Keratinocyte (primary cell): ENCODE data around the gene CCDC70. TPM values are rescaled to one million over a fixed set of nuclear protein-coding genes. Genes with fewer than 3 reads are reported as not detected.

Source experiments
- DNase-seq: peaks from one replicate; pipeline ENCODE4 v3.0.0-alpha.2; 2011; ENCODE audit warnings: low read depth, missing footprints, low spot score
- FAIRE-seq: peaks from 2 replicates; lab custom pipeline; 2011; peaks lifted over from hg19 to GRCh38; lab: Jason Lieb, UNC
- H2AFZ ChIP-seq: 2 replicates; pipeline ENCODE4 v1.6.0; 2012; ENCODE audit warnings: low read length, control low read depth, inconsistent platforms; ENCODE audit not compliant: control insufficient read depth
- H3K27ac ChIP-seq: 2 replicates; pipeline ENCODE4 v1.5.1; 2011; ENCODE audit warnings: low read length; ENCODE audit not compliant: control insufficient read depth, insufficient read depth
- H3K27me3 ChIP-seq: 3 replicates; pipeline ENCODE4 v1.6.0; 2011; ENCODE audit warnings: low read length; ENCODE audit not compliant: control insufficient read depth, insufficient read depth; ENCODE audit errors: extremely low read depth
- H3K36me3 ChIP-seq, 2 experiments: 2 replicates in 1 of 2; 3 replicates in 1 of 2; pipeline ENCODE4 v1.5.1; 2011; ENCODE audit warnings: low read length in 2 of 2, mild to moderate bottlenecking in 1 of 2; ENCODE audit not compliant: control insufficient read depth in 2 of 2, insufficient read depth in 2 of 2; ENCODE audit errors: extremely low read depth in 1 of 2
- H3K4me1 ChIP-seq: 3 replicates; pipeline ENCODE4 v1.5.1; 2011; ENCODE audit warnings: low read length; ENCODE audit not compliant: control insufficient read depth, insufficient read depth; ENCODE audit errors: extremely low read depth
- H3K4me2 ChIP-seq: 3 replicates; pipeline ENCODE4 v1.6.0; 2011; ENCODE audit warnings: low read depth, low read length; ENCODE audit not compliant: control insufficient read depth, insufficient read depth; ENCODE audit errors: extremely low read depth
- H3K4me3 ChIP-seq, 3 experiments: fragments of 200-600 bp in 1 of 3; sonication (generic) in 1 of 3; 2 replicates in 2 of 3; 3 replicates in 1 of 3; pipeline ENCODE4 v1.5.1; 2011 to 2016; ENCODE audit warnings: low read length in 3 of 3, mild to moderate bottlenecking in 3 of 3, control low read depth in 2 of 3, inconsistent platforms in 1 of 3, low read depth in 1 of 3, mixed read lengths in 1 of 3, mixed run types in 1 of 3, moderate library complexity in 1 of 3; ENCODE audit not compliant: control insufficient read depth in 2 of 3, insufficient read depth in 2 of 3; ENCODE audit errors: extremely low read depth in 1 of 3
- H3K79me2 ChIP-seq: 2 replicates; pipeline ENCODE4 v1.6.0; 2012; ENCODE audit warnings: low read length; ENCODE audit not compliant: control insufficient read depth, insufficient read depth
- H3K9ac ChIP-seq: 3 replicates; pipeline ENCODE4 v1.6.0; 2011; ENCODE audit warnings: low read length; ENCODE audit not compliant: control insufficient read depth, insufficient read depth; ENCODE audit errors: extremely low read depth
- H3K9me1 ChIP-seq: 3 replicates; pipeline ENCODE4 v1.6.0; 2011; ENCODE audit warnings: low read length; ENCODE audit not compliant: control insufficient read depth, insufficient read depth; ENCODE audit errors: extremely low read depth
- H3K9me3 ChIP-seq: 2 replicates; pipeline ENCODE4 v1.5.1; 2012; ENCODE audit warnings: low read depth, low read length; ENCODE audit not compliant: control insufficient read depth
- H4K20me1 ChIP-seq: 3 replicates; pipeline ENCODE4 v1.6.0; 2011; ENCODE audit warnings: low read length; ENCODE audit not compliant: control insufficient read depth, insufficient read depth; ENCODE audit errors: extremely low read depth
- EZH2 ChIP-seq: IDR thresholded peaks from one replicate; pipeline ENCODE4 v1.6.1; 2012; ENCODE audit warnings: inconsistent platforms, mild to moderate bottlenecking, low read length, moderate library complexity
- dilution Hi-C: fragments of 300-500 bp; cut with MboI; formaldehyde crosslinking; loops from one replicate; pipeline ENCODE4 v1.7.0; 2020; ENCODE audit warnings: low sequenced_read_pairs; ENCODE audit not compliant: extremely low pct_ligation_motif_present
- polyA plus RNA-seq, 5 experiments: library from polyadenylated mRNA; depleted of rRNA in 3 of 5; stranded (reverse) in 3 of 5; stranded (forward) in 1 of 5; unstranded in 1 of 5; fragments of >200 nt; gene quantifications; 1 replicate in 1 of 5; 2 replicates in 3 of 5; 3 replicates in 1 of 5; pipeline versions ENCODE4 v1.2.1 to v1.2.3, GENCODE V29; 2011 to 2012; ENCODE audit warnings: missing spikeins in 2 of 5, low read depth in 1 of 5, low replicate concordance in 1 of 5
- TF ChIP-seq, protein P1 (sequence below), 3 experiments: IDR thresholded peaks in 1 of 3; conservative IDR thresholded peaks in 1 of 3; optimal IDR thresholded peaks in 1 of 3; 2 replicates in 2 of 3; 3 replicates in 1 of 3; pipeline versions ENCODE3 to v1.5.1; 2011; ENCODE audit warnings: low read length in 3 of 3, mild to moderate bottlenecking in 3 of 3, moderate library complexity in 2 of 3, control low read depth in 1 of 3, inconsistent platforms in 1 of 3; ENCODE audit not compliant: insufficient read depth in 2 of 3; ENCODE audit errors: extremely low read depth in 1 of 3

Gene CCDC70
- polyA plus RNA-seq, 1 donor (not counting 4 experiments of a cell fraction or from before 2014, with no cell fraction given) = not detected

- Histone ChIP-seq H2AFZ (no peak overlapping the region), H3K27me3 (peaks cover 12% of the 10 kb centered on the region), H3K36me3 (no peaks in the 10 kb centered on the region), H3K4me1 (no peaks in the 10 kb centered on the region), H3K9me3 (no peaks in the 10 kb centered on the region), H3K4me2 (no peak overlapping the region), H3K9me1 (no peaks in the 10 kb centered on the region), H3K79me2 (no peaks in the 10 kb centered on the region), H3K9ac (no peak overlapping the region), H3K4me3 (no peak overlapping the region), H4K20me1 (no peaks in the 10 kb centered on the region), H3K27ac (no peak overlapping the region)
- DNase-seq (no peak), FAIRE-seq (no peak)
- dilution Hi-C loops = no loop called here
- no peak for TF ChIP-seq EZH2
These were observed 27.8 kb upstream of the CCDC70 start for GRCh38 chr13:51833980-51834379.

- DNase-seq (no peak), FAIRE-seq (no peak)
- no peak for TF ChIP-seq EZH2
- TF ChIP-seq, protein P1, sequence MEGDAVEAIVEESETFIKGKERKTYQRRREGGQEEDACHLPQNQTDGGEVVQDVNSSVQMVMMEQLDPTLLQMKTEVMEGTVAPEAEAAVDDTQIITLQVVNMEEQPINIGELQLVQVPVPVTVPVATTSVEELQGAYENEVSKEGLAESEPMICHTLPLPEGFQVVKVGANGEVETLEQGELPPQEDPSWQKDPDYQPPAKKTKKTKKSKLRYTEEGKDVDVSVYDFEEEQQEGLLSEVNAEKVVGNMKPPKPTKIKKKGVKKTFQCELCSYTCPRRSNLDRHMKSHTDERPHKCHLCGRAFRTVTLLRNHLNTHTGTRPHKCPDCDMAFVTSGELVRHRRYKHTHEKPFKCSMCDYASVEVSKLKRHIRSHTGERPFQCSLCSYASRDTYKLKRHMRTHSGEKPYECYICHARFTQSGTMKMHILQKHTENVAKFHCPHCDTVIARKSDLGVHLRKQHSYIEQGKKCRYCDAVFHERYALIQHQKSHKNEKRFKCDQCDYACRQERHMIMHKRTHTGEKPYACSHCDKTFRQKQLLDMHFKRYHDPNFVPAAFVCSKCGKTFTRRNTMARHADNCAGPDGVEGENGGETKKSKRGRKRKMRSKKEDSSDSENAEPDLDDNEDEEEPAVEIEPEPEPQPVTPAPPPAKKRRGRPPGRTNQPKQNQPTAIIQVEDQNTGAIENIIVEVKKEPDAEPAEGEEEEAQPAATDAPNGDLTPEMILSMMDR (optimal IDR thresholded peaks at IDR 0.05 in 1 of 3, IDR thresholded peaks at IDR 0.05 in 1 of 3, conservative IDR thresholded peaks at IDR 0.05 in 1 of 3; ENCODE audit: extremely low read depth in 1 of 3, insufficient read depth in 2 of 3, low read length in 3 of 3) = no peak
- Histone ChIP-seq H3K9me3 (no peaks in the 10 kb centered on the region), H3K36me3 (no peaks in the 10 kb centered on the region), H3K27ac (no peak overlapping the region), H3K4me3 (no peak overlapping the region), H4K20me1 (no peaks in the 10 kb centered on the region), H3K9ac (no peak overlapping the region), H3K4me2 (no peak overlapping the region), H3K79me2 (no peaks in the 10 kb centered on the region), H2AFZ (no peak overlapping the region), H3K4me1 (no peaks in the 10 kb centered on the region), H3K27me3 (peaks cover 12% of the 10 kb centered on the region), H3K9me1 (no peaks in the 10 kb centered on the region)
- dilution Hi-C loops = no loop called here
These were observed 27.1 kb upstream of the CCDC70 start for GRCh38 chr13:51834581-51835171.

GRCh38 chr13:51837016-51837415 is 24.8 kb upstream of the CCDC70 start:
- dilution Hi-C loops = no loop called here
- Histone ChIP-seq H2AFZ (no peak overlapping the region), H4K20me1 (no peaks in the 10 kb centered on the region), H3K4me3 (no peak overlapping the region), H3K9me3 (no peaks in the 10 kb centered on the region), H3K9me1 (no peaks in the 10 kb centered on the region), H3K4me2 (no peak overlapping the region), H3K36me3 (no peaks in the 10 kb centered on the region), H3K79me2 (no peaks in the 10 kb centered on the region), H3K27ac (no peak overlapping the region), H3K27me3 (peaks cover 10% of the 10 kb centered on the region), H3K4me1 (no peaks in the 10 kb centered on the region), H3K9ac (no peak overlapping the region)
- FAIRE-seq = no peak
- DNase-seq = no peak
- TF ChIP-seq, protein P1 (optimal IDR thresholded peaks at IDR 0.05 in 1 of 3, IDR thresholded peaks at IDR 0.05 in 1 of 3, conservative IDR thresholded peaks at IDR 0.05 in 1 of 3; ENCODE audit: extremely low read depth in 1 of 3, insufficient read depth in 2 of 3, low read length in 3 of 3) = no peak
- TF ChIP-seq EZH2 = no peak
